Measurements from ENCODE around the gene CCDC6.

DNA sequence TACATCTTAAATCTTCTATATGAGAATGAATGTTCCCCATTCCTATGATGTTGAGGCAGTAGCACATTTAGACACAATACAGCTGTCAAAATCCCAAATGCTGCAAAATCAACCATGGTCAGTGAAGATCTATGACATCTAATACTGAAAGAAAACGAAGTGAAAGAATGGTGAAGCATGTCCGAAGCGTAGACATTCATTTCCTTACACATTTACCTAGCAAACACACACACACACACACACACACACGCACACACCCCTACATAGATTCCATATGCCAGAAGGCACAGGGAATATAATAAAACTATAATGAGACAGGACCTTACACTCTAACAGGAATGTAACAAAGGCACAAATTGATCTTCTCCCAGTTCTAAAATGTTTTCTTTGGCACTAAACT lies 32.5 kb downstream of the CCDC6 start:
- TF ChIP-seq, protein P1, sequence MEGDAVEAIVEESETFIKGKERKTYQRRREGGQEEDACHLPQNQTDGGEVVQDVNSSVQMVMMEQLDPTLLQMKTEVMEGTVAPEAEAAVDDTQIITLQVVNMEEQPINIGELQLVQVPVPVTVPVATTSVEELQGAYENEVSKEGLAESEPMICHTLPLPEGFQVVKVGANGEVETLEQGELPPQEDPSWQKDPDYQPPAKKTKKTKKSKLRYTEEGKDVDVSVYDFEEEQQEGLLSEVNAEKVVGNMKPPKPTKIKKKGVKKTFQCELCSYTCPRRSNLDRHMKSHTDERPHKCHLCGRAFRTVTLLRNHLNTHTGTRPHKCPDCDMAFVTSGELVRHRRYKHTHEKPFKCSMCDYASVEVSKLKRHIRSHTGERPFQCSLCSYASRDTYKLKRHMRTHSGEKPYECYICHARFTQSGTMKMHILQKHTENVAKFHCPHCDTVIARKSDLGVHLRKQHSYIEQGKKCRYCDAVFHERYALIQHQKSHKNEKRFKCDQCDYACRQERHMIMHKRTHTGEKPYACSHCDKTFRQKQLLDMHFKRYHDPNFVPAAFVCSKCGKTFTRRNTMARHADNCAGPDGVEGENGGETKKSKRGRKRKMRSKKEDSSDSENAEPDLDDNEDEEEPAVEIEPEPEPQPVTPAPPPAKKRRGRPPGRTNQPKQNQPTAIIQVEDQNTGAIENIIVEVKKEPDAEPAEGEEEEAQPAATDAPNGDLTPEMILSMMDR (IDR thresholded peaks at IDR 0.05), result no peak
- TF ChIP-seq POLR2A (IDR thresholded peaks at IDR 0.05), result no peak

Measured in lower leg skin (tissue), 3 donors.